Activated CD4-positive, alpha-beta T cell treated with anti-CD3 and anti-CD28 coated beads for 4 hours (primary cell): ENCODE measurements around the gene EIF4G3.
"Not testable (repeated sequence)": the region's sequence is repeated elsewhere in the genome, so short reads cannot be mapped to it uniquely, and the experiment has no call there.

Experiments used
- DNase-seq, 2 donors: peaks; one replicate each; pipeline ENCODE4 v3.0.0-alpha.2; 2020

The EIF4G3 gene

GRCh38 chr1:21066356-21067012 is 110.2 kb downstream of the EIF4G3 start:
- DNase-seq, result no peak

GRCh38 chr1:21065851-21066250 is 110.8 kb downstream of the EIF4G3 start:
- no peak for DNase-seq

- no peak for DNase-seq
These were observed 112.6 kb downstream of the EIF4G3 start for GRCh38 chr1:21064057-21064456.

GRCh38 chr1:21060523-21060922 is 116.2 kb downstream of the EIF4G3 start:
- DNase-seq, result no peak

- DNase-seq, result no peak
These were observed 117.7 kb downstream of the EIF4G3 start for GRCh38 chr1:21059021-21059420.

- no peak for DNase-seq
These were observed 118.5 kb downstream of the EIF4G3 start for GRCh38 chr1:21058035-21058793.

- DNase-seq, result not testable (repeated sequence)
These were observed 123.3 kb downstream of the EIF4G3 start for GRCh38 chr1:21053189-21053928.

- no peak for DNase-seq
These were observed 124.7 kb downstream of the EIF4G3 start for GRCh38 chr1:21052034-21052433.

- DNase-seq, result no peak
These were observed 125.4 kb downstream of the EIF4G3 start for GRCh38 chr1:21051177-21051825.

GRCh38 chr1:21050031-21050430 is 126.7 kb downstream of the EIF4G3 start:
- DNase-seq, result no peak

- no peak for DNase-seq
These were observed 128.2 kb downstream of the EIF4G3 start for GRCh38 chr1:21048462-21048861.

- no peak for DNase-seq
These were observed 130.6 kb downstream of the EIF4G3 start for GRCh38 chr1:21046132-21046531.

GRCh38 chr1:21045351-21045750 is 131.3 kb downstream of the EIF4G3 start:
- no peak for DNase-seq

- DNase-seq, result no peak
These were observed 133.6 kb downstream of the EIF4G3 start for GRCh38 chr1:21042929-21043605.

GRCh38 chr1:21041541-21041940 is 135.2 kb downstream of the EIF4G3 start:
- DNase-seq, result no peak

GRCh38 chr1:21037091-21037490 is 139.6 kb downstream of the EIF4G3 start:
- DNase-seq, result no peak

GRCh38 chr1:21035794-21036193 is 140.9 kb downstream of the EIF4G3 start:
- no peak for DNase-seq

GRCh38 chr1:21034725-21035628 is 141.7 kb downstream of the EIF4G3 start:
- no peak for DNase-seq

- DNase-seq, result no peak
These were observed 144.0 kb downstream of the EIF4G3 start for GRCh38 chr1:21032741-21033140.

GRCh38 chr1:21030181-21030580 is 146.5 kb downstream of the EIF4G3 start:
- DNase-seq, result no peak

- no peak for DNase-seq
These were observed 148.1 kb downstream of the EIF4G3 start for GRCh38 chr1:21028520-21029145.
